ENCODE measurements around the gene DNM3. TPM values are rescaled to one million over a fixed set of nuclear protein-coding genes. Genes with fewer than 3 reads are reported as not detected.
"Not testable (repeated sequence)": the region's sequence is repeated elsewhere in the genome, so short reads cannot be mapped to it uniquely, and the experiment has no call there.

DNM3 gene
- total RNA-seq, 8 experiments from 2014 or later: 6.1 to 29.1 (median 13.5) TPM

GRCh38 chr1:172416496-172417035 is 575.3 kb downstream of the DNM3 start:
- in situ Hi-C loops (cut with MboI; ENCODE audit: low pct_unique_long_range_greater_than_20kb in 2 of 9, low sequenced_read_pairs in 9 of 9, unreplicated experiment in 9 of 9): loop anchor here in 4 of 9 experiments (25.0 kb wide), 2 partner anchors 379 to 404 kb away; no protein-coding TSS in a partner anchor
- H3K27ac ChIP-seq: no peak overlapping the region
- no peak overlapping the region for H3K4me3 ChIP-seq
- 21 to 80% (median 50%) methylated on average over 1 to 4 of the region's 4 CpGs; no CpG with 5 or more reads in 1 of the 10 experiments for WGBS, 10 experiments
- ATAC-seq (replicated peaks in 6 of 8): no peak
- H3K4me1 ChIP-seq (replicated peaks in 1 of 2): no peaks in the 10 kb centered on the region

- Histone ChIP-seq H3K4me3 (no peak overlapping the region), H3K27ac (no peak overlapping the region), H3K4me1 (replicated peaks in 1 of 2) (no peaks in the 10 kb centered on the region)
- ATAC-seq (replicated peaks in 6 of 8): no peak
- 80 to 100% (median 90%) methylated on average over 1 of the region's 1 CpG; no CpG with 5 or more reads in 4 of the 10 experiments for whole genome bisulfite sequencing, 10 experiments
- in situ Hi-C loops (cut with MboI; ENCODE audit: low pct_unique_long_range_greater_than_20kb in 2 of 9, low sequenced_read_pairs in 9 of 9, unreplicated experiment in 9 of 9): loop anchor here in 4 of 9 experiments (25.0 kb wide), 2 partner anchors 380 to 405 kb away; no protein-coding TSS in a partner anchor
Observed at GRCh38 chr1:172417557-172417956, 576.3 kb downstream of the DNM3 start.

DNA sequence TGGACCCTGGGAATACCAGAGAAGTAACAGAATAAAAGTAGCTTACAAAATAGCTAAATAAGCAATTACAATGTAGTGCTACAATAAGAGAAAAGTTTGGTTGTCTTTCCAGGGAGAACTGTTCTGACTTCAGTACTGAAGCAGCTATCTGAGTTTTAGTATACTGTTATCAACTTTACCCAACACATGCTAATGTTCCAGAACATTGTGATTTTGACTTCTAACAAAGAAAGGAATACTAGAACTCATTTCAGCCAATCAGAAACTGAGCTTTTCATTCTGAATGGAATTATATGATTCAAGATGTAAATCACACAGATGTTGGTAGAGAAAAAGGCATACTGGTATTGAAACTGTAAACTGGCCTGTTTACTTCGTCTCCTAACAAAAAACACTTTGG is 579.1 kb downstream of the DNM3 start, which contains the start of gene C1orf105:
TSS of gene C1orf105 (plus strand) at position 301 of the 400 bp plus-strand sequence. CDS start 201 bp downstream, outside the sequence.
- H3K27ac ChIP-seq: no peak within 1 kb of the TSS
- no peak for ATAC-seq (replicated peaks in 6 of 8)
- WGBS, 10 experiments: 50 to 100% (median 86%) methylated on average over 1 of the region's 1 CpG; no CpG with 5 or more reads in 1 of the 10 experiments
- in situ Hi-C loops (cut with MboI; ENCODE audit: low pct_unique_long_range_greater_than_20kb in 2 of 9, low sequenced_read_pairs in 9 of 9, unreplicated experiment in 9 of 9): loop anchor here in 4 of 9 experiments (25.0 kb wide), 2 partner anchors 383 to 408 kb away; no protein-coding TSS in a partner anchor
- no peak within 1 kb of the TSS for H3K4me3 ChIP-seq
- no peaks in the 10 kb centered on the region for H3K4me1 ChIP-seq (replicated peaks in 1 of 2)

DNA sequence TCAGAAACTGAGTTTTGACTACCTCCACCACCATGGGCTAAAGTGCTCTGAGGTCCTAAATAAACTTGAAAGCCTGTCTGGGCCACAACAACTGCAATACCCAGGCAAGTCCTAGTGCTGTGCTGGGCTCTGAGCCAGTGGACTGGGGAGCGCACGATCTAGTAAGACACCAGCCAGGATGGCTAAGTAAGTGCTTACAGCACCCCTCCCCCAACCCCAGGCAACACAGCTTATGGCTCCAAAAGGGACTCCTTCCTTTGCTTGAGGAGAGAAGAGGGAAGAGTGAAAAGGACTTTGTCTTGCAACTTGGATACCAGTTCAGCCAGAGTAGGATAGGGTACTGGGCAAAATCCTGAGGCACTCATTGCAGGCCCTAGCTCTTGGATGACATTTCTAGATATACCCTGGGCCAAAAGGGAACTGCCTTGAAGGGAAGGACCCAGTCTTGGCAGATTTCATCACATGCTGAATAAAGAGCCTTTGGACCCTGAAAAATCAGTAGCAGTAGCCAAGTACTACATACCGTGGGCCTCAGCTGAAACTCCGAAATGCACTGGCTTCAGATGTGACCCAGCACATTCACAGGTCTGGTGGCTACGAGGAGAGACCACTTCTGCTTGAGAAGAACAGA is 580.8 kb downstream of the DNM3 start:
- 60 to 98% (median 88%) methylated on average over 1 to 5 of the region's 5 CpGs; no CpG with 5 or more reads in 3 of the 10 experiments for WGBS, 10 experiments
- in situ Hi-C loops (cut with MboI; ENCODE audit: low pct_unique_long_range_greater_than_20kb in 2 of 9, low sequenced_read_pairs in 9 of 9, unreplicated experiment in 9 of 9): loop anchor here in 4 of 9 experiments (25.0 kb wide), 2 partner anchors 385 to 410 kb away; no protein-coding TSS in a partner anchor
- ATAC-seq (replicated peaks in 6 of 8): no peak

DNA sequence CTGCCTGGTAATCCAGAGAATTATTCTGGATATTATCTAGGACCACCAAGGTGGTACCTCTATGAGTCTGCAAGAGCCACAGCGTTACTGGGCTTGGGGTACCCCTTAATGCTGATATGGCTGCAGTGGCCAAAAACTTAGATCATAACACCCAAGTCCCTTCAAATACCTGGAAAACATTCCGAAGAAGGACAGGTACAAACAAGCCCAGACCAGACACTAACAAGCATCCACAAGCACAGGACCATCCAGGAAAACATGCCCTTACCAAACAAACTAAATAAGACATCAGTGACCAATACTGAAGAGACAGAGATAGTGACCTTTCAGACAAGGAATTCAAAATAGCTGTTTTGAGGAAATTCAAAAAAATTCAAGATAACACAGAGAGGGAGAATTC is 582.0 kb downstream of the DNM3 start:
- Histone ChIP-seq H3K4me1 (replicated peaks in 1 of 2) (no peaks in the 10 kb centered on the region), H3K27ac (no peak overlapping the region), H3K4me3 (no peak overlapping the region)
- no peak for ATAC-seq (replicated peaks in 6 of 8)
- 88 to 100% (median 95%) methylated on average over 1 to 2 of the region's 2 CpGs; no CpG with 5 or more reads in 3 of the 10 experiments for WGBS, 10 experiments
- in situ Hi-C loops (cut with MboI; ENCODE audit: low pct_unique_long_range_greater_than_20kb in 2 of 9, low sequenced_read_pairs in 9 of 9, unreplicated experiment in 9 of 9): loop anchor here in 4 of 9 experiments (25.0 kb wide), 2 partner anchors 386 to 411 kb away; no protein-coding TSS in a partner anchor

More for the DNA sequence above, 580.8 kb downstream of the DNM3 start:
- Histone ChIP-seq H3K4me3 (no peak overlapping the region), H3K4me1 (replicated peaks in 1 of 2) (no peaks in the 10 kb centered on the region), H3K27ac (no peak overlapping the region)

DNA sequence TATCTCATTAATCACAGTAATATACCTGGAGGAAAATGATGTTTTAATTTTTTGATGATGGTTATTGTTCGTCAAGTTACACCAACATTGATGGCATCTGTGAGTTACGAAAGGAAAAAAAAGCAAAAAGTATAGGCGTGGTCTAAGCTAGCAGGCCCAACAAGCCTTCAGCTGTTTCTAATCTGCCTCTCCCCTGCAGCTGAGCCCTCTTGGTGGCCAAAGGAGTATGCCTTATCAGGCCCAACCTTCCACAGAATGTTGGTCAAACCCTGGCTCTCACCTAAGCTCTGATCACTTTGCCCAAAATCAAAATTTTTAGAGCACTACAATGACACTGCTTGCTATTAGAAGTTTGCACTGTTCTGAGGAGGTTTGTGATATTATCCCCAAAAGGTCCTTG is 584.0 kb downstream of the DNM3 start:
- in situ Hi-C loops (cut with MboI; ENCODE audit: low pct_unique_long_range_greater_than_20kb in 2 of 9, low sequenced_read_pairs in 9 of 9, unreplicated experiment in 9 of 9): no loop called here

GRCh38 chr1:172427191-172427590 is 585.9 kb downstream of the DNM3 start:
- no peak overlapping the region for H3K4me3 ChIP-seq
- in situ Hi-C loops (cut with MboI; ENCODE audit: low pct_unique_long_range_greater_than_20kb in 2 of 9, low sequenced_read_pairs in 9 of 9, unreplicated experiment in 9 of 9): no loop called here

More for the DNA sequence above, 584.0 kb downstream of the DNM3 start:
- H3K27ac ChIP-seq: no peak overlapping the region
- ATAC-seq (replicated peaks in 6 of 8): no peak
- H3K4me3 ChIP-seq: no peak overlapping the region
- no peaks in the 10 kb centered on the region for H3K4me1 ChIP-seq (replicated peaks in 1 of 2)
- WGBS, 10 experiments: 78 to 100% (median 89%) methylated on average over 1 to 3 of the region's 3 CpGs; no CpG with 5 or more reads in 4 of the 10 experiments

GRCh38 chr1:172429331-172430127 is 588.2 kb downstream of the DNM3 start:
- 60 to 100% (median 100%) methylated on average over 1 of the region's 1 CpG; no CpG with 5 or more reads in 3 of the 10 experiments for WGBS, 10 experiments
- in situ Hi-C loops (cut with MboI; ENCODE audit: low pct_unique_long_range_greater_than_20kb in 2 of 9, low sequenced_read_pairs in 9 of 9, unreplicated experiment in 9 of 9): no loop called here
- no peaks in the 10 kb centered on the region for H3K4me1 ChIP-seq (replicated peaks in 1 of 2)
- peak in 3 of 8 experiments; percentile 61 to 80 (median 77) for ATAC-seq (replicated peaks in 6 of 8)
- H3K27ac ChIP-seq: no peak overlapping the region
- H3K4me3 ChIP-seq: no peak overlapping the region

More at GRCh38 chr1:172427191-172427590, 585.9 kb downstream of the DNM3 start:
- no peaks in the 10 kb centered on the region for H3K4me1 ChIP-seq (replicated peaks in 1 of 2)
- no peak for ATAC-seq (replicated peaks in 6 of 8)
- H3K27ac ChIP-seq: no peak overlapping the region
- 46 to 100% (median 95%) methylated on average over 1 to 2 of the region's 2 CpGs for WGBS, 10 experiments

DNA sequence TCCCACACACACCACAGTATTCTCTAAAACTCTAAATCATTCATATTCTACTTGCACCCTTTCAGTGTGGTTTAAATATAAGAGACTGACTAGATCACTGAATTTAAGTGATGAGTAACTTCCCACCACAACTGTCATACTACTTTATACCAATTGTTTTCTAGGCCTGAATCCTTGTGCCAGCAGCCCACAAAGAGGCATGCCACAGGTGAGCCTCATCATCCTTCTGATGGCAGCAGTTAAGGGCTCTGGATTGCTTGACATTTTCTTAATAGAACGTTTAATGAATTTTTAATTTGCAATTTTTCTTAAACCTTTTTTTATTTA is 588.8 kb downstream of the DNM3 start:
- 0 to 100% (median 75%) methylated on average over 1 of the region's 1 CpG for WGBS, 10 experiments
- H3K27ac ChIP-seq: no peak overlapping the region
- H3K4me1 ChIP-seq (replicated peaks in 1 of 2): no peaks in the 10 kb centered on the region
- in situ Hi-C loops (cut with MboI; ENCODE audit: low pct_unique_long_range_greater_than_20kb in 2 of 9, low sequenced_read_pairs in 9 of 9, unreplicated experiment in 9 of 9): no loop called here
- no peak overlapping the region for H3K4me3 ChIP-seq
- ATAC-seq (replicated peaks in 6 of 8): no peak

DNA sequence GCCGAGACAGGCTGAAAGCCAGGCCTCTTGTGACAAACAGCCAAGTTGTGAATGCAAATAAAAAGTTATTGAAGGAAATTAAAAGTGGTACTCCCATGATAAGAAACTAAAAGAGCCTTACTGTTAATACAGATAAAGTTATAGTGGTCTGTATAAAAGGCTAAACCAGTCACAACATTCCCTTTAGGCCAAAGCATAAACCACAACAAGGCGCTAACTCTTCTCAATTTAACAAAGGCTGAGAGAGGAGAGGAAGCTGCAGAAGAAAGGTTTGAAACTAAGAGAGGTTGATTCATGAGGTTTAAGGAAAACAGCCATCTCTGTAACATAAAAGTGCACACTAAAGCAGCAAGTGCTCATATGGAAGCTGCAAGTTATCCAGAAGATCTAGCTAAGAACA is 589.9 kb downstream of the DNM3 start:
- H3K27ac ChIP-seq: no peak overlapping the region
- 83 to 100% (median 95%) methylated on average over 1 to 2 of the region's 2 CpGs; no CpG with 5 or more reads in 3 of the 10 experiments for WGBS, 10 experiments
- H3K4me3 ChIP-seq: no peak overlapping the region
- in situ Hi-C loops (cut with MboI; ENCODE audit: low pct_unique_long_range_greater_than_20kb in 2 of 9, low sequenced_read_pairs in 9 of 9, unreplicated experiment in 9 of 9): no loop called here
- no peak for ATAC-seq (replicated peaks in 6 of 8)
- no peaks in the 10 kb centered on the region for H3K4me1 ChIP-seq (replicated peaks in 1 of 2)

DNA sequence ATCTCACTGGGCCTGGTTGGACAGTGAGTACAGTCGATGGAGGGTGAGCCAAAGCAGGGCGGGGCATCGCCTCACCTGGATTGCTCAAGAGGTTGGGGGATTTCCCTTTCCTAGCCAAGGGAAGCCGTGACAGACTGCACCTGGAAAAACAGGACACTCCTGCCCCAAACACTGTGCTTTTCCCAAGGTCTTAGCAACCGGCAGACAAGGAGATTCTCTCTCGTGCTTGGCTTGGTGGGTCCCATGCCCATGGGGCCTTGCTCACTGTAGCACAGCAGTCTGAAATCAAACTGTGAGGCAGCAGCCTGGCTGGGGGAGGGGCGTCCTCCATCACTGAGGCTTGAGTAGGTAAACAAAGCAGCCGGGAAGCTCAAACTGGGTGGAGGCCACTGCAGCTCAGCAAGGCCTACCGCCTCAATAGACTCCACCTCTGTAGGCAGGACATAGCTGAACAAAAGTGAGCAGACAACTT is 590.5 kb downstream of the DNM3 start:
- 40 to 93% (median 82%) methylated on average over 1 to 7 of the region's 9 CpGs; no CpG with 5 or more reads in 2 of the 10 experiments for WGBS, 10 experiments
- no peak overlapping the region for H3K4me3 ChIP-seq
- no peak overlapping the region for H3K27ac ChIP-seq
- ATAC-seq (replicated peaks in 6 of 8): no peak
- in situ Hi-C loops (cut with MboI; ENCODE audit: low pct_unique_long_range_greater_than_20kb in 2 of 9, low sequenced_read_pairs in 9 of 9, unreplicated experiment in 9 of 9): no loop called here
- no peaks in the 10 kb centered on the region for H3K4me1 ChIP-seq (replicated peaks in 1 of 2)

GRCh38 chr1:172437183-172437582 is 595.9 kb downstream of the DNM3 start:
- H3K4me3 ChIP-seq; H3K27ac ChIP-seq; H3K4me1 ChIP-seq (replicated peaks in 1 of 2); ATAC-seq (replicated peaks in 6 of 8); in situ Hi-C loops (cut with MboI; ENCODE audit: low pct_unique_long_range_greater_than_20kb in 2 of 9, low sequenced_read_pairs in 9 of 9, unreplicated experiment in 9 of 9): not testable (repeated sequence)
- WGBS, 10 experiments: 60 to 100% (median 94%) methylated on average over 1 to 2 of the region's 3 CpGs; no CpG with 5 or more reads in 7 of the 10 experiments

Data from motor neuron (in vitro differentiated cells).